ENCODE results near the gene CADM2.

- TF ChIP-seq POLR2A (IDR thresholded peaks at IDR 0.05; ENCODE audit: low read length) = no peak
- no peak for TF ChIP-seq GATA1 (IDR thresholded peaks at IDR 0.05; ENCODE audit: low read depth, low read length)
These were observed 644.6 kb downstream of the CADM2 start for GRCh38 chr3:85603378-85603777.

Data from erythroblast (primary cell).